K562 (cell line): Measurements from ENCODE around the gene PASD1.

Source experiments
- CHAMP1 ChIP-seq: fragments of 450-650 bp; IDR thresholded peaks from 2 replicates; pipeline ENCODE4 v1.6.1; 2016; ENCODE audit warnings: mild to moderate bottlenecking
- CUX1 ChIP-seq: fragments of 200-800 bp; sonication (Bioruptor generic); IDR thresholded peaks from 2 replicates; pipeline ENCODE4 v1.6.1; 2016; ENCODE audit warnings: missing genetic modification characterization, missing compliant biosample characterization
- MAFK ChIP-seq: IDR thresholded peaks from 2 replicates; pipeline ENCODE4 v1.6.1; 2011; ENCODE audit warnings: low read length, improper control_type of control experiment
- RNF2 ChIP-seq: sonication (generic); IDR thresholded peaks from 2 replicates; pipeline ENCODE4 v1.6.1; 2016
- SRF ChIP-seq, 2 experiments: fragments of 250-450, 450-650 bp in 1 of 2; sonication (Bioruptor Pico) in 1 of 2; sonication (generic) in 1 of 2; formaldehyde crosslinking; IDR thresholded peaks; 2 replicates each; pipeline versions ENCODE4 v1.5.0 to v1.5.1; 2020 to 2022; ENCODE audit warnings: mild to moderate bottlenecking in 1 of 2, missing genetic modification reagents in 1 of 2
- ZNF512 ChIP-seq: IDR thresholded peaks from 2 replicates; pipeline ENCODE4 v1.6.1; 2016; ENCODE audit warnings: missing genetic modification characterization, missing compliant biosample characterization
- TF ChIP-seq, protein P1 (sequence below), 3 experiments: IDR thresholded peaks in 2 of 3; conservative IDR thresholded peaks in 1 of 3; 2 replicates each; pipeline ENCODE4 v1.5.1; 2011 to 2012; ENCODE audit warnings: low read length in 3 of 3, mild to moderate bottlenecking in 3 of 3, control low read depth in 2 of 3, improper control_type of control experiment in 1 of 3, inconsistent platforms in 1 of 3, low read depth in 1 of 3, mixed read lengths in 1 of 3, moderate library complexity in 1 of 3; ENCODE audit not compliant: insufficient read depth in 2 of 3

DNA sequence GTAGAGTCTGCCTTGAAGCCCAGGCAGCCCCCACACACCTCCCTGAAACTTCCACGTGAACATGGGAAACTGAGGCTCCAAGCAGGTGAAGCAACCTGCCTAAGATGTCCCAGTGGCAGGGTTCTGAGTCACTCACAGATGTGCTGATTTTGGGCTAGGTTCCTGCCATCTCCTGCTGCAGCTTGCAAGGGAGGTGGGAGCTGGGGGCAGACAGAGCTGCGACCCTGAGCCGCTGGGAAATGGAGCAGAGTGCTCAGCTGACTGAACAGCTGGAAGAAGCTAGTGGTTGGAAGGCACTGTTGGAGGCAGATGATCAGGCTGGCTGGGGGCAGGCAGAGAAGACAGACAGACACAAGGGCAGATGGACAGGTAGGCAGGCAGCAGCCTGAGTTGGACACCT, 148.8 kb downstream of the PASD1 start:
- no peak for TF ChIP-seq ZNF512
- TF ChIP-seq CUX1 (CRISPR knock-in tag) = no peak
- TF ChIP-seq, protein P1, sequence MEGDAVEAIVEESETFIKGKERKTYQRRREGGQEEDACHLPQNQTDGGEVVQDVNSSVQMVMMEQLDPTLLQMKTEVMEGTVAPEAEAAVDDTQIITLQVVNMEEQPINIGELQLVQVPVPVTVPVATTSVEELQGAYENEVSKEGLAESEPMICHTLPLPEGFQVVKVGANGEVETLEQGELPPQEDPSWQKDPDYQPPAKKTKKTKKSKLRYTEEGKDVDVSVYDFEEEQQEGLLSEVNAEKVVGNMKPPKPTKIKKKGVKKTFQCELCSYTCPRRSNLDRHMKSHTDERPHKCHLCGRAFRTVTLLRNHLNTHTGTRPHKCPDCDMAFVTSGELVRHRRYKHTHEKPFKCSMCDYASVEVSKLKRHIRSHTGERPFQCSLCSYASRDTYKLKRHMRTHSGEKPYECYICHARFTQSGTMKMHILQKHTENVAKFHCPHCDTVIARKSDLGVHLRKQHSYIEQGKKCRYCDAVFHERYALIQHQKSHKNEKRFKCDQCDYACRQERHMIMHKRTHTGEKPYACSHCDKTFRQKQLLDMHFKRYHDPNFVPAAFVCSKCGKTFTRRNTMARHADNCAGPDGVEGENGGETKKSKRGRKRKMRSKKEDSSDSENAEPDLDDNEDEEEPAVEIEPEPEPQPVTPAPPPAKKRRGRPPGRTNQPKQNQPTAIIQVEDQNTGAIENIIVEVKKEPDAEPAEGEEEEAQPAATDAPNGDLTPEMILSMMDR (IDR thresholded peaks at IDR 0.05 in 2 of 3, conservative IDR thresholded peaks at IDR 0.05 in 1 of 3; ENCODE audit: insufficient read depth in 2 of 3, low read depth in 1 of 3, low read length in 3 of 3) = no peak
- TF ChIP-seq MAFK = no peak
- TF ChIP-seq CHAMP1 = no peak
- no peak for TF ChIP-seq RNF2
- TF ChIP-seq SRF (CRISPR knock-in tag; IDR thresholded peaks at IDR 0.05) = no peak
